GM23338 (cell line): ENCODE results near the gene KRTAP12-3. TPM values are rescaled to one million over a fixed set of nuclear protein-coding genes. Genes with fewer than 3 reads are reported as not detected.

Experiments used
- ATAC-seq: fragments of 200-7000 bp; cut with Tn5 transposase; 3 replicates; pipeline ENCODE4 v1.9.1; 2020
- DNase-seq: peaks from one replicate; pipeline ENCODE4 v3.0.0-alpha.2; 2015; ENCODE audit warnings: low spot score
- H2AFZ ChIP-seq: fragments of 200-600 bp; sonication (generic); 2 replicates; pipeline ENCODE4 v1.8.0; 2016; ENCODE audit warnings: antibody characterized with exemption, mild to moderate bottlenecking, moderate library complexity
- H3F3A ChIP-seq: fragments of 200-600 bp; sonication (generic); replicated peaks from 2 replicates; pipeline ENCODE4 v1.8.0; 2017; ENCODE audit warnings: antibody characterized with exemption, mixed run types, low read depth
- H3K27ac ChIP-seq: fragments of 200-600 bp; sonication (generic); 2 replicates; pipeline ENCODE4 v1.6.1; 2016; ENCODE audit warnings: low read depth
- H3K27me3 ChIP-seq: fragments of 200-600 bp; sonication (generic); 2 replicates; pipeline ENCODE4 v1.8.0; 2016; ENCODE audit warnings: mild to moderate bottlenecking, mixed run types, moderate library complexity; ENCODE audit not compliant: insufficient read depth
- H3K36me3 ChIP-seq: fragments of 200-600 bp; sonication (generic); 2 replicates; pipeline ENCODE4 v1.8.0; 2016; ENCODE audit warnings: mild to moderate bottlenecking; ENCODE audit not compliant: insufficient read depth
- H3K4me1 ChIP-seq: fragments of 200-600 bp; sonication (generic); 2 replicates; pipeline ENCODE4 v1.8.0; 2016; ENCODE audit warnings: mild to moderate bottlenecking, moderate library complexity; ENCODE audit not compliant: insufficient read depth
- H3K4me2 ChIP-seq: fragments of 200-600 bp; sonication (generic); 2 replicates; pipeline ENCODE4 v1.7.1; 2017; ENCODE audit warnings: mixed run types
- H3K4me3 ChIP-seq: fragments of 200-600 bp; sonication (generic); 2 replicates; pipeline ENCODE4 v1.6.1; 2016; ENCODE audit warnings: mixed run types
- H3K79me2 ChIP-seq: fragments of 200-600 bp; sonication (generic); replicated peaks from 2 replicates; pipeline ENCODE4 v1.8.0; 2017; ENCODE audit warnings: mild to moderate bottlenecking; ENCODE audit not compliant: insufficient read depth
- H3K9me2 ChIP-seq: fragments of 200-600 bp; sonication (generic); 2 replicates; pipeline ENCODE4 v1.8.0; 2017; ENCODE audit not compliant: insufficient read depth
- H4K20me1 ChIP-seq: fragments of 200-600 bp; sonication (generic); replicated peaks from 2 replicates; pipeline ENCODE4 v1.8.0; 2017; ENCODE audit warnings: mild to moderate bottlenecking; ENCODE audit not compliant: insufficient read depth
- H3K27ac Mint-ChIP-seq: 2 replicates; pipeline ENCODE4 v1.8.0; 2020; ENCODE audit warnings: inconsistent platforms, mild to moderate bottlenecking, moderate library complexity, mixed read lengths
- H3K27me3 Mint-ChIP-seq: 3 replicates; pipeline ENCODE4 v1.8.0; 2022; ENCODE audit warnings: low read depth, mild to moderate bottlenecking, moderate library complexity, mixed read lengths, inconsistent platforms; ENCODE audit not compliant: insufficient read depth, poor library complexity
- H3K36me3 Mint-ChIP-seq: 3 replicates; pipeline ENCODE4 v1.8.0; 2021; ENCODE audit warnings: low read depth, mild to moderate bottlenecking, inconsistent platforms, moderate library complexity, mixed read lengths
- H3K4me1 Mint-ChIP-seq: 3 replicates; pipeline ENCODE4 v1.8.0; 2020; ENCODE audit warnings: mild to moderate bottlenecking, inconsistent platforms, mixed read lengths
- H3K4me3 Mint-ChIP-seq: 3 replicates; pipeline ENCODE4 v1.8.0; 2021; ENCODE audit warnings: moderate library complexity, mild to moderate bottlenecking, inconsistent platforms, mixed read lengths
- H3K9me3 Mint-ChIP-seq: 3 replicates; pipeline ENCODE4 v1.8.0; 2020; ENCODE audit warnings: moderate library complexity, mild to moderate bottlenecking, inconsistent platforms, mixed read lengths
- CREB1 ChIP-seq: fragments of 250-450 bp; sonication (Bioruptor Pico); IDR thresholded peaks from 2 replicates; pipeline ENCODE4 v1.5.0; 2020; ENCODE audit warnings: low read depth, mild to moderate bottlenecking, moderate library complexity
- ETS1 ChIP-seq: IDR thresholded peaks from 2 replicates; pipeline ENCODE4 v1.6.1; 2016; ENCODE audit warnings: antibody characterized with exemption
- EZH2 ChIP-seq: fragments of 200-600 bp; sonication (generic); IDR thresholded peaks from one replicate; pipeline ENCODE4 v1.8.0; 2017; ENCODE audit warnings: antibody characterized with exemption, mild to moderate bottlenecking, low read depth; ENCODE audit not compliant: unreplicated experiment
- EZH2phosphoT487 ChIP-seq: fragments of 200-600 bp; sonication (generic); IDR thresholded peaks from one replicate; pipeline ENCODE4 v1.8.1; 2018; ENCODE audit warnings: antibody characterized with exemption; ENCODE audit not compliant: unreplicated experiment
- JUNB ChIP-seq: IDR thresholded peaks from one replicate; pipeline ENCODE4 v1.6.1; 2016; ENCODE audit warnings: antibody characterized with exemption; ENCODE audit not compliant: unreplicated experiment
- NANOG ChIP-seq: IDR thresholded peaks from 2 replicates; pipeline ENCODE4 v1.6.1; 2016; ENCODE audit warnings: antibody characterized with exemption, borderline replicate concordance
- POLR2AphosphoS5 ChIP-seq: IDR thresholded peaks from 2 replicates; pipeline ENCODE4 v1.6.1; 2016; ENCODE audit warnings: antibody characterized with exemption, low read depth
- REST ChIP-seq: IDR thresholded peaks from one replicate; pipeline ENCODE4 v1.6.1; 2018; ENCODE audit warnings: antibody characterized with exemption; ENCODE audit not compliant: unreplicated experiment
- STAT1 ChIP-seq: IDR thresholded peaks from one replicate; pipeline ENCODE4 v1.6.1; 2016; ENCODE audit warnings: antibody characterized with exemption; ENCODE audit not compliant: unreplicated experiment
- ZNF114 ChIP-seq: fragments of 250-450 bp; sonication (Bioruptor Pico); IDR thresholded peaks from 2 replicates; pipeline ENCODE4 v1.5.0; 2020; ENCODE audit warnings: mild to moderate bottlenecking, moderate library complexity
- ZNF331 ChIP-seq: fragments of 250-450 bp; sonication (Bioruptor Pico); IDR thresholded peaks from 2 replicates; pipeline ENCODE4 v1.5.0; 2020; ENCODE audit warnings: low read depth, mild to moderate bottlenecking, moderate library complexity
- ZNF462 ChIP-seq: fragments of 250-450 bp; sonication (Bioruptor Pico); IDR thresholded peaks from 2 replicates; pipeline ENCODE4 v1.5.0; 2020; ENCODE audit warnings: mild to moderate bottlenecking, moderate library complexity
- polyA plus RNA-seq: library from polyadenylated mRNA; unstranded; fragments of >200 nt; fragmentation: Nextera tagmentation; extraction: Ambion mirVana; gene quantifications from 2 replicates; pipeline ENCODE4 v1.2.1, GENCODE V29; 2016
- total RNA-seq: library from RNA; depleted of rRNA; stranded (reverse); fragments of >200 nt; shearing (Covaris generic); gene quantifications from 2 replicates; pipeline ENCODE4 v1.2.3, GENCODE V29; 2014
- TF ChIP-seq, protein P1 (sequence below), 2 experiments: fragments of 200-600 bp in 1 of 2; sonication (generic) in 1 of 2; conservative IDR thresholded peaks; 2 replicates each; pipeline versions ENCODE4 v1.5.1 to v1.6.1; 2016 to 2017; ENCODE audit warnings: antibody characterized with exemption in 2 of 2, low read depth in 2 of 2, mild to moderate bottlenecking in 2 of 2, moderate library complexity in 1 of 2

The KRTAP12-3 gene
- total and polyA plus RNA-seq, 2 experiments from 2014 or later, result not detected

GRCh38 chr21:44677881-44678280, 20.1 kb downstream of the KRTAP12-3 start:
- H3K27me3 Mint-ChIP-seq, result no peaks in the 10 kb centered on the region
- H3K27ac Mint-ChIP-seq, result no peak overlapping the region
- H3F3A ChIP-seq, result no peaks in the 10 kb centered on the region
- ATAC-seq, result no peak
- H3K79me2 ChIP-seq, result no peaks in the 10 kb centered on the region
- no peak overlapping the region for H2AFZ ChIP-seq
- H3K27ac ChIP-seq, result no peak overlapping the region
- H4K20me1 ChIP-seq, result no peaks in the 10 kb centered on the region
- peaks cover 2% of the 10 kb centered on the region; the same call in 2 of the 3 replicates for H3K9me3 Mint-ChIP-seq
- H3K4me1 ChIP-seq, result no peaks in the 10 kb centered on the region
- no peaks in the 10 kb centered on the region for H3K27me3 ChIP-seq
- no peaks in the 10 kb centered on the region for H3K4me1 Mint-ChIP-seq
- H3K9me2 ChIP-seq, result no peaks in the 10 kb centered on the region; the same call in 1 of the 2 replicates
- no peaks in the 10 kb centered on the region for H3K36me3 ChIP-seq
- H3K36me3 Mint-ChIP-seq, result no peaks in the 10 kb centered on the region
- TF ChIP-seq ZNF114, result no peak
- no peak for TF ChIP-seq ZNF331 (CRISPR knock-in tag)
- TF ChIP-seq EZH2, result no peak
- TF ChIP-seq, protein P1, sequence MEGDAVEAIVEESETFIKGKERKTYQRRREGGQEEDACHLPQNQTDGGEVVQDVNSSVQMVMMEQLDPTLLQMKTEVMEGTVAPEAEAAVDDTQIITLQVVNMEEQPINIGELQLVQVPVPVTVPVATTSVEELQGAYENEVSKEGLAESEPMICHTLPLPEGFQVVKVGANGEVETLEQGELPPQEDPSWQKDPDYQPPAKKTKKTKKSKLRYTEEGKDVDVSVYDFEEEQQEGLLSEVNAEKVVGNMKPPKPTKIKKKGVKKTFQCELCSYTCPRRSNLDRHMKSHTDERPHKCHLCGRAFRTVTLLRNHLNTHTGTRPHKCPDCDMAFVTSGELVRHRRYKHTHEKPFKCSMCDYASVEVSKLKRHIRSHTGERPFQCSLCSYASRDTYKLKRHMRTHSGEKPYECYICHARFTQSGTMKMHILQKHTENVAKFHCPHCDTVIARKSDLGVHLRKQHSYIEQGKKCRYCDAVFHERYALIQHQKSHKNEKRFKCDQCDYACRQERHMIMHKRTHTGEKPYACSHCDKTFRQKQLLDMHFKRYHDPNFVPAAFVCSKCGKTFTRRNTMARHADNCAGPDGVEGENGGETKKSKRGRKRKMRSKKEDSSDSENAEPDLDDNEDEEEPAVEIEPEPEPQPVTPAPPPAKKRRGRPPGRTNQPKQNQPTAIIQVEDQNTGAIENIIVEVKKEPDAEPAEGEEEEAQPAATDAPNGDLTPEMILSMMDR (conservative IDR thresholded peaks at IDR 0.05; ENCODE audit: low read depth in 2 of 2), result no peak
- TF ChIP-seq CREB1, result no peak
- TF ChIP-seq JUNB, result no peak
- no peak for TF ChIP-seq POLR2AphosphoS5
- no peak for TF ChIP-seq STAT1
- TF ChIP-seq NANOG, result no peak
- no peak for TF ChIP-seq ZNF462
- no peak for TF ChIP-seq EZH2phosphoT487
- no peak for TF ChIP-seq ETS1
- no peak for TF ChIP-seq REST
- no peak overlapping the region for H3K4me2 ChIP-seq
- H3K4me3 Mint-ChIP-seq, result no peak overlapping the region
- no peak for DNase-seq
- no peak overlapping the region for H3K4me3 ChIP-seq
